Adrenal gland (tissue), 12 donors: ENCODE data around the gene NKAIN2. TPM values are rescaled to one million over a fixed set of nuclear protein-coding genes. Genes with fewer than 3 reads are reported as not detected.

ENCODE experiments used
- DNase-seq, 7 donors: peaks; one replicate each; pipeline ENCODE4 v3.0.0-alpha.2; 2019 to 2020
- H3K27ac ChIP-seq, 5 donors: fragments of 200-600 bp; sonication (generic) in 4 of 5; 1 replicate in 3 of 5; 2 replicates in 2 of 5; pipeline versions ENCODE4 v1.5.1 to v1.8.0; 2016 to 2020; ENCODE audit warnings: mild to moderate bottlenecking in 1 of 5
- H3K27me3 ChIP-seq: fragments of 200-600 bp; 2 replicates; pipeline ENCODE4 v1.8.0; 2021
- H3K36me3 ChIP-seq, 2 donors: fragments of 200-600 bp; replicated peaks in 1 of 2; 1 replicate in 1 of 2; 2 replicates in 1 of 2; pipeline versions ENCODE4 v1.5.1 to v1.8.0; 2018 to 2022
- H3K4me1 ChIP-seq, 2 donors: fragments of 200-600 bp; replicated peaks in 1 of 2; 1 replicate in 1 of 2; 2 replicates in 1 of 2; pipeline versions ENCODE4 v1.5.1 to v1.8.0; 2018 to 2021
- H3K4me3 ChIP-seq, 4 donors: fragments of 200-600 bp; sonication (generic) in 3 of 4; one replicate each; pipeline ENCODE4 v1.5.1; 2016 to 2018
- H3K9me3 ChIP-seq, 3 donors: fragments of 200-600 bp; sonication (generic) in 1 of 3; replicated peaks in 1 of 3; 1 replicate in 2 of 3; 2 replicates in 1 of 3; pipeline versions ENCODE4 v1.5.1 to v1.8.0; 2016 to 2021
- CTCF ChIP-seq, 6 experiments: fragments of 450-650 bp in 4 of 6; fragments of 200-600 bp in 2 of 6; sonication (generic) in 1 of 6; IDR thresholded peaks; 1 replicate in 5 of 6; 2 replicates in 1 of 6; pipeline versions ENCODE4 v1.5.1 to v1.8.0; 2016 to 2021; ENCODE audit warnings: antibody characterized with exemption in 6 of 6, mild to moderate bottlenecking in 2 of 6, moderate library complexity in 1 of 6
- POLR2A ChIP-seq, 2 donors: fragments of 450-650 bp; IDR thresholded peaks; one replicate each; pipeline ENCODE4 v1.6.1; 2017; ENCODE audit warnings: antibody characterized with exemption in 2 of 2, mild to moderate bottlenecking in 2 of 2, moderate library complexity in 1 of 2
- WGBS, 4 donors: extraction: QIAGEN DNeasy Blood & Tissue Kit in 2 of 4; methylation state at CpG; one replicate each; pipeline versions ENCODE4 v1.1.5 to v1.1.7; 2013 to 2017; 5-methylcytosine and 5-hydroxymethylcytosine counted together
- intact Hi-C, 2 donors: fragments of 100-400 bp; cut with DNase I; formaldehyde crosslinking; loops; one replicate each; pipeline versions ENCODE4 v1.14.1 to v1.15.0; 2022 to 2023
- polyA plus RNA-seq, 3 donors: library from polyadenylated mRNA; stranded (reverse); fragments of 200-250 nt in 2 of 3; fragments of 350-450 nt in 1 of 3; fragmentation: Illumina TruSeq in 1 of 3; extraction: RNeasy Lipid Tissue Mini Kit (QIAGEN cat#74804) in 1 of 3; gene quantifications; one replicate each; pipeline ENCODE4 v1.2.3, GENCODE V29; 2013 to 2014
- total RNA-seq, 9 donors: library from RNA; depleted of rRNA in 4 of 9; stranded (reverse); fragments of >200 nt in 4 of 9; fragments of 120-200 nt in 1 of 9; fragmentation: NEBNext Ultra II Directional in 1 of 9; extraction: Animal tissue kit (Norgen Biotek cat#: 25700) in 1 of 9; gene quantifications; one replicate each; pipeline versions ENCODE4 v1.1.0 to v1.2.4, GENCODE V29; 2013 to 2023
- donor health status: healthy with polysubstance abuse.
- donor health status: Bipolar disorder and iron deficiency.
- donor health status: DM: yes; HTN: yes; CAD: no.
- donor health status: DM: no; HTN: no; CAD: no.
- donor health status: DM: no; HTN: no; CAD: no.
- donor health status: DM: yes; HTN: yes; CAD: no.

The NKAIN2 gene
- total and polyA plus RNA-seq, 12 donors = under 0.01 to 0.61 (median 0.23) TPM; not detected in 3

GRCh38 chr6:124857746-124858145 lies 1054.1 kb downstream of the NKAIN2 start:
- TF ChIP-seq CTCF (IDR thresholded peaks at IDR 0.05) (no peak), POLR2A (IDR thresholded peaks at IDR 0.05) (no peak)
- H3K36me3 ChIP-seq = no peaks in the 10 kb centered on the region
- DNase-seq = no peak
- no peaks in the 10 kb centered on the region for H3K4me1 ChIP-seq
- 44 to 52% (median 47%) methylated on average over 3 of the region's 3 CpGs for WGBS, 4 donors
- H3K4me3 ChIP-seq = no peak overlapping the region
- no peaks in the 10 kb centered on the region for H3K9me3 ChIP-seq
- no peaks in the 10 kb centered on the region for H3K27me3 ChIP-seq
- H3K27ac ChIP-seq = no peak overlapping the region
- intact Hi-C loops = loop anchor here in 1 of 2 donors (10.0 kb wide), 1 partner anchor 1063 kb away; no protein-coding TSS in a partner anchor

DNA sequence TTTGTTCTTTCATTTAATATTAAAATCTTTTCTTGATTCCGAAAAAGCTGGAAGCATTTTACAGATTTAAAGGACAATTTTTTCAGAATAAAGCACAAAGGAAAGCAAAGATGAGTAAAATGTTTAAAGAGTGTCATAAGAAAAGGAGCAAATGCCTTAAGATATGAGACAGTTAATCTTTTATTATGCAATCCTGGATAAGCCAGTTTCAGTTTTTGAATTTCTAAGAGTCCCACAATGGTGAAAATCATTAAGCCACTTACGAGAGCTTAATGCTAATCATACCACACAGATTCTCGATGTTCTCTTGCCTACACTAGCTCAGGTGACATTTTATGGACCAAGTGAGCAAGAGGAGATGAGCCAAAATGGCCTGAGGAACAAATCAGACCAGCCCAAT lies 1054.9 kb downstream of the NKAIN2 start:
- WGBS, 4 donors = 79 to 91% (median 80%) methylated on average over 3 of the region's 3 CpGs
- intact Hi-C loops = loop anchor here in 1 of 2 donors (10.0 kb wide), 1 partner anchor 1064 kb away; no protein-coding TSS in a partner anchor
- DNase-seq = no peak
- no peaks in the 10 kb centered on the region for H3K36me3 ChIP-seq
- no peaks in the 10 kb centered on the region for H3K9me3 ChIP-seq
- no peak overlapping the region for H3K4me3 ChIP-seq
- H3K27me3 ChIP-seq = no peaks in the 10 kb centered on the region
- no peaks in the 10 kb centered on the region for H3K4me1 ChIP-seq
- no peak overlapping the region for H3K27ac ChIP-seq
- TF ChIP-seq POLR2A (IDR thresholded peaks at IDR 0.05) = no peak
- no peak for TF ChIP-seq CTCF (IDR thresholded peaks at IDR 0.05)

DNA sequence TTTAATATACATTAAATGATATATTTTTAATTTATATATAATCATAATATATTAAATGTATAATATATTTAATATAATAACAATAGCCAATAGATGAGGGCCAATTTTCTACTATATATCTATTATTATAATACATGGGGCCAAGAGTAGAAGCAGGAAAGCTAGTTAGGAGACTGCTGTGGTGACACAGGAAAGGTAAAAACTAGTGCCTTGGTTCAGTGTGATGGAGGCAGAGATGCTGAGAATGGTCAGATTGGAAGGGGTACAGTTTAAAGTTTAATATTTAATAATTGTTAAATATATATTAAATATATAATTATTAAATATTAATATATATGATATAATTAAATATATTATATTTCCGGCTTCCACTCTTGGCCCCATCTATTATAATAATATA lies 1055.7 kb downstream of the NKAIN2 start:
- DNase-seq = no peak
- H3K27me3 ChIP-seq = no peaks in the 10 kb centered on the region
- no peak overlapping the region for H3K4me3 ChIP-seq
- no peak overlapping the region for H3K27ac ChIP-seq
- intact Hi-C loops = loop anchor here in 1 of 2 donors (10.0 kb wide), 1 partner anchor 1065 kb away; no protein-coding TSS in a partner anchor
- no peaks in the 10 kb centered on the region for H3K36me3 ChIP-seq
- no peaks in the 10 kb centered on the region for H3K9me3 ChIP-seq
- no peak for TF ChIP-seq CTCF (IDR thresholded peaks at IDR 0.05)
- no peak for TF ChIP-seq POLR2A (IDR thresholded peaks at IDR 0.05)
- 78 to 97% (median 89%) methylated on average over 1 of the region's 1 CpG for WGBS, 4 donors
- no peaks in the 10 kb centered on the region for H3K4me1 ChIP-seq

DNA sequence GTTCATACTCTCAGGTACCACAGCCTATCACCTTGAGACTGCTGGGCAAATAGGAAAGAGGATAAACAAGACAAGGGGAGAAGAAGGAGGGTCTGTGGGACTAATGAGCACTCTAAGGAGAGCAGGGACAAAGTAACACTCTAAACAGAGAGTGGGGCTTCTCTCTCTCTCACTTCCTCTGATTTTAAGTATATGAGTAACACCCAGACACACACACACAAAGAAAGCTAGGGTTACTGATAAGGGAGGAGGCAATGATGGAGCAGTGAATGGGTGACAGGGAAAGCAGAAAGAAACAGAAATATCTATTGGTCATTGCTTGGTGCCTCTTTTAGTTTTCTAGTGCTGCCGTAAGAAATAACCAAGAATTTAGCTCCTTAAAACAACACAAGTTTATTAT lies 1062.4 kb downstream of the NKAIN2 start:
- no peak overlapping the region for H3K27ac ChIP-seq
- 75 to 92% (median 82%) methylated on average over 1 of the region's 1 CpG for WGBS, 4 donors
- H3K9me3 ChIP-seq = no peaks in the 10 kb centered on the region
- H3K4me1 ChIP-seq = no peaks in the 10 kb centered on the region
- TF ChIP-seq POLR2A (IDR thresholded peaks at IDR 0.05) (no peak), CTCF (IDR thresholded peaks at IDR 0.05) (no peak)
- DNase-seq = no peak
- intact Hi-C loops = loop anchor here in 1 of 2 donors (10.0 kb wide), 1 partner anchor 899 kb away; no protein-coding TSS in a partner anchor
- no peaks in the 10 kb centered on the region for H3K36me3 ChIP-seq
- H3K4me3 ChIP-seq = no peak overlapping the region
- H3K27me3 ChIP-seq = no peaks in the 10 kb centered on the region
